NCI-H345 treated with DMSO at 0.1 percent for 48 hours (cell line): ENCODE results near the gene SNAPC4.
A peak's percentile ranks its signal among the peaks of the same experiment; 100 is the strongest.

ENCODE experiments used
- DNase-seq: peaks from one replicate; lab custom pipeline; 2025; ENCODE audit not compliant: unreplicated experiment; lab: John Stamatoyannopoulos, UW

The SNAPC4 gene

GRCh38 chr9:136372561-136373299 is 27.2 kb downstream of the SNAPC4 start:
- no peak for DNase-seq

- no peak for DNase-seq
These were observed 28.0 kb downstream of the SNAPC4 start for GRCh38 chr9:136372006-136372405.

- no peak for DNase-seq
These were observed 28.5 kb downstream of the SNAPC4 start for GRCh38 chr9:136371533-136371880.

- no peak for DNase-seq
These were observed 29.1 kb downstream of the SNAPC4 start for GRCh38 chr9:136370687-136371532.

- no peak for DNase-seq
These were observed 29.9 kb downstream of the SNAPC4 start for GRCh38 chr9:136370037-136370436.

GRCh38 chr9:136368190-136368589 is 31.8 kb downstream of the SNAPC4 start:
- no peak for DNase-seq

- no peak for DNase-seq
These were observed 32.4 kb downstream of the SNAPC4 start for GRCh38 chr9:136367296-136368145.

GRCh38 chr9:136366826-136367225 is 33.1 kb downstream of the SNAPC4 start:
- DNase-seq = no peak

- DNase-seq = no peak
These were observed 34.2 kb downstream of the SNAPC4 start for GRCh38 chr9:136365775-136366222.

- DNase-seq = no peak
These were observed 34.8 kb downstream of the SNAPC4 start for GRCh38 chr9:136364942-136365774.

GRCh38 chr9:136363949-136364748 is 35.8 kb downstream of the SNAPC4 start:
- no peak for DNase-seq

GRCh38 chr9:136363106-136363948 is 36.6 kb downstream of the SNAPC4 start, which contains the start of gene DNLZ:
TSS of gene DNLZ (minus strand) at chr9:136363744. CDS start at chr9:136363714, 30 bp downstream.
- peak; percentile 82 for DNase-seq

GRCh38 chr9:136362450-136362784 is 37.6 kb downstream of the SNAPC4 start:
- no peak for DNase-seq

- DNase-seq = no peak
These were observed 38.1 kb downstream of the SNAPC4 start for GRCh38 chr9:136361754-136362449.

GRCh38 chr9:136361047-136361753 is 38.8 kb downstream of the SNAPC4 start:
- DNase-seq = no peak

GRCh38 chr9:136359774-136360718 is 39.9 kb downstream of the SNAPC4 start:
- DNase-seq = no peak
